ENCODE data around the gene PMFBP1. TPM values are rescaled to one million over a fixed set of nuclear protein-coding genes. Genes with fewer than 3 reads are reported as not detected.

PMFBP1 gene
- total and polyA plus RNA-seq, 12 donors = 0.26 to 1.6 (median 0.45) TPM; not detected in 8

- 1 to 2% methylated on average over 11 of the region's 11 CpGs for WGBS, 2 donors
- Histone ChIP-seq H3K4me1 (peaks cover 0 to 46% (median 33%) of the 10 kb centered on the region in 9 donors), H3K27ac (peak overlapping the region; percentile 74 to 95 (median 92)), H3K4me3 (peak overlapping the region; percentile 82 to 99 (median 90)), H3K36me3 (peaks cover 0 to 57% (median 26%) of the 10 kb centered on the region in 9 donors), H3K9me3 (no peaks in the 10 kb centered on the region), H3K27me3 (no peaks in the 10 kb centered on the region)
- ATAC-seq (peak in 6 of 8 donors; percentile 0 to 8 (median 3)), DNase-seq (no peak)
- intact Hi-C loops (cut with DNase I) = loop anchor here in 3 of 10 donors (10.0 kb wide), 2 partner anchors 79 to 209 kb away; partner anchors contain the start of gene ZNF821 (in 1 of the 3)
- no peak for TF ChIP-seq CTCF (IDR thresholded peaks at IDR 0.05)
Measured at GRCh38 chr16:72094266-72094610, 77.7 kb downstream of the PMFBP1 start.

GRCh38 chr16:72093448-72094265 is 78.3 kb downstream of the PMFBP1 start, which contains the start of the genes DHX38 and TXNL4B:
Gene DHX38 (plus strand): TSS chr16:72093847. CDS start chr16:72096158, 2,311 bp downstream.
Gene TXNL4B (minus strand): TSS chr16:72093620. CDS start chr16:72090749, 2,871 bp downstream.
- H3K4me1 ChIP-seq = peaks cover 0 to 46% (median 33%) of the 10 kb centered on the region in 9 donors
- peak within 1 kb of the TSS; percentile 74 to 95 (median 92) for H3K27ac ChIP-seq
- no peak for TF ChIP-seq CTCF (IDR thresholded peaks at IDR 0.05)
- H3K4me3 ChIP-seq = peak within 1 kb of the TSS; percentile 82 to 99 (median 90)
- intact Hi-C loops (cut with DNase I) = loop anchor here in 5 of 10 donors (1.0 to 10.0 kb wide), 5 partner anchors 19 to 209 kb away; partner anchors contain the start of genes DHODH (in 1 of the 5) and ZNF821 (in 1 of the 5)
- 0 to 1% methylated on average over 43 of the region's 43 CpGs for WGBS, 2 donors
- no peaks in the 10 kb centered on the region for H3K9me3 ChIP-seq
- peaks cover 0 to 57% (median 23%) of the 10 kb centered on the region in 9 donors for H3K36me3 ChIP-seq
- ATAC-seq = peak; percentile 99 to 100 (median 99)
- DNase-seq = peak; percentile 87 to 97
- H3K27me3 ChIP-seq = no peaks in the 10 kb centered on the region

- intact Hi-C loops (cut with DNase I) = loop anchor here in 5 of 10 donors (1.0 to 10.0 kb wide), 5 partner anchors 19 to 208 kb away; partner anchors contain the start of genes DHODH (in 1 of the 5) and ZNF821 (in 1 of the 5)
- no peak for DNase-seq
- no peak for TF ChIP-seq CTCF (IDR thresholded peaks at IDR 0.05)
- WGBS, 2 donors = 1 to 2% methylated on average over 22 of the region's 22 CpGs
- peak in 7 of 8 donors; percentile 14 to 69 (median 45) for ATAC-seq
- Histone ChIP-seq H3K36me3 (peaks cover 0 to 57% (median 26%) of the 10 kb centered on the region in 9 donors), H3K27me3 (no peaks in the 10 kb centered on the region), H3K4me3 (peak overlapping the region; percentile 82 to 99 (median 90)), H3K4me1 (peaks cover 0 to 46% (median 33%) of the 10 kb centered on the region in 9 donors), H3K27ac (peak overlapping the region; percentile 38 to 95 (median 92)), H3K9me3 (no peaks in the 10 kb centered on the region)
Measured at GRCh38 chr16:72092832-72093447, 79.0 kb downstream of the PMFBP1 start.

GRCh38 chr16:72091217-72091616 is 80.7 kb downstream of the PMFBP1 start:
- no peak for DNase-seq
- WGBS, 2 donors = 86% methylated on average over 3 of the region's 3 CpGs
- Histone ChIP-seq H3K27me3 (no peaks in the 10 kb centered on the region), H3K4me3 (no peak overlapping the region), H3K9me3 (no peaks in the 10 kb centered on the region), H3K4me1 (peaks cover 0 to 46% (median 33%) of the 10 kb centered on the region in 9 donors), H3K36me3 (peaks cover 0 to 56% (median 22%) of the 10 kb centered on the region in 9 donors), H3K27ac (peak overlapping the region in 1 of 10 donors; percentile 95)
- TF ChIP-seq CTCF (IDR thresholded peaks at IDR 0.05) = no peak
- ATAC-seq = no peak
- intact Hi-C loops (cut with DNase I) = loop anchor here in 3 of 10 donors (10.0 kb wide), 2 partner anchors 76 to 206 kb away; partner anchors contain the start of gene ZNF821 (in 1 of the 3)

Measured in heart right ventricle (tissue), 16 donors.